Testis (tissue), 2 donors: ENCODE measurements around the gene UCP3.

Experiments
- CTCF ChIP-seq, 3 experiments: fragments of 450-650 bp in 2 of 3; fragments of 200-600 bp in 1 of 3; sonication (generic) in 1 of 3; IDR thresholded peaks; one replicate each; pipeline ENCODE4 v1.5.1; 2016 to 2019; ENCODE audit warnings: antibody characterized with exemption in 3 of 3, mild to moderate bottlenecking in 2 of 3, moderate library complexity in 1 of 3
- POLR2A ChIP-seq: fragments of 450-650 bp; IDR thresholded peaks from one replicate; pipeline ENCODE4 v1.6.1; 2017; ENCODE audit warnings: antibody characterized with exemption, mild to moderate bottlenecking, moderate library complexity

- TF ChIP-seq CTCF (IDR thresholded peaks at IDR 0.05) (no peak), POLR2A (no peak)
Measured at GRCh38 chr11:74017631-74018030, 8.7 kb upstream of the UCP3 start.
